Tibial nerve (tissue), 4 donors: Measurements from ENCODE around the gene ILKAP.

Experiments
- EP300 ChIP-seq, 2 donors: sonication (generic); formaldehyde crosslinking; IDR thresholded peaks; one replicate each; pipeline ENCODE4 v1.6.1; 2017; ENCODE audit warnings: antibody characterized with exemption in 2 of 2, mild to moderate bottlenecking in 1 of 2
- POLR2A ChIP-seq, 2 donors: fragments of 450-650 bp; IDR thresholded peaks; one replicate each; pipeline ENCODE4 v1.6.1; 2017; ENCODE audit warnings: antibody characterized with exemption in 2 of 2, mild to moderate bottlenecking in 2 of 2, moderate library complexity in 2 of 2
- TF ChIP-seq, protein P1 (sequence below), 5 experiments: fragments of 200-600 bp in 3 of 5; fragments of 450-650 bp in 2 of 5; sonication (generic) in 3 of 5; IDR thresholded peaks; one replicate each; pipeline ENCODE4 v1.5.1; 2016 to 2019; ENCODE audit warnings: antibody characterized with exemption in 5 of 5, mild to moderate bottlenecking in 3 of 5, moderate library complexity in 2 of 5

DNA sequence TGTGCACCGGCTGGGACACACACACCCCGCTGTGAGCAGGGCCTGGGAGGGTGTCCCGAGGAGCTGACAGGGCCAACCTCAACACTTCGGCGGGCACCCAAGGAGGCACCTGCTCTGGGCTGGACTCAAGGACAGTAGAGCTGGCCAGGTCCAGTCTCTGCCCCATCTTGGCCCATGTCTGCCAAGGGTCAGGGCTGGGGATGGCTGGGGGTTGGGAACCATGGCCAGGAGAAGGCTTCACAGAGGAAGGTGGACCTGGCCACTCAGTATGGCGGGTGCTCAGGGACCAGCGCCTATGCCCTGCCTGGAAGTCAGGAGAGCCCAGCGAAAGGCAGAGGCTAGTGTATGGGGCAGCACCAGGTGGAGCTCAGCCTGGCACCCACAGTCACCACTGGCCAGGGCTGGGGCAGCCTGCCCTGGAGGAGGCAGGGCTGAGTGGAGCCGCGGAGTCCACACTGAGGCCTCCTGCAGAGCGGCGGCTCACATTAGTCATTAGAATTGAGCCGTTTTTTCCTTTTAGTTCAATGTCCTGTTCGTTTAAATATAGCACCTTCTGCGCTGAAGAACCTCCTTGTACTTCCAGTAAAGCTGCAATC, 40.6 kb downstream of the ILKAP start:
- TF ChIP-seq POLR2A (IDR thresholded peaks at IDR 0.05) (no peak), EP300 (IDR thresholded peaks at IDR 0.05) (no peak)
- TF ChIP-seq, protein P1, sequence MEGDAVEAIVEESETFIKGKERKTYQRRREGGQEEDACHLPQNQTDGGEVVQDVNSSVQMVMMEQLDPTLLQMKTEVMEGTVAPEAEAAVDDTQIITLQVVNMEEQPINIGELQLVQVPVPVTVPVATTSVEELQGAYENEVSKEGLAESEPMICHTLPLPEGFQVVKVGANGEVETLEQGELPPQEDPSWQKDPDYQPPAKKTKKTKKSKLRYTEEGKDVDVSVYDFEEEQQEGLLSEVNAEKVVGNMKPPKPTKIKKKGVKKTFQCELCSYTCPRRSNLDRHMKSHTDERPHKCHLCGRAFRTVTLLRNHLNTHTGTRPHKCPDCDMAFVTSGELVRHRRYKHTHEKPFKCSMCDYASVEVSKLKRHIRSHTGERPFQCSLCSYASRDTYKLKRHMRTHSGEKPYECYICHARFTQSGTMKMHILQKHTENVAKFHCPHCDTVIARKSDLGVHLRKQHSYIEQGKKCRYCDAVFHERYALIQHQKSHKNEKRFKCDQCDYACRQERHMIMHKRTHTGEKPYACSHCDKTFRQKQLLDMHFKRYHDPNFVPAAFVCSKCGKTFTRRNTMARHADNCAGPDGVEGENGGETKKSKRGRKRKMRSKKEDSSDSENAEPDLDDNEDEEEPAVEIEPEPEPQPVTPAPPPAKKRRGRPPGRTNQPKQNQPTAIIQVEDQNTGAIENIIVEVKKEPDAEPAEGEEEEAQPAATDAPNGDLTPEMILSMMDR (IDR thresholded peaks at IDR 0.05), result no peak
